K562 (cell line): ENCODE data around the gene CUX1. TPM values are rescaled to one million over a fixed set of nuclear protein-coding genes. Genes with fewer than 3 reads are reported as not detected.

Source experiments
- ATF7 ChIP-seq: fragments of 450-650 bp; IDR thresholded peaks from 2 replicates; pipeline ENCODE4 v1.7.1; 2014; ENCODE audit warnings: mild to moderate bottlenecking, moderate library complexity
- ESRRB ChIP-seq: fragments of 250-450 bp; sonication (Bioruptor Pico); IDR thresholded peaks from 2 replicates; pipeline ENCODE4 v1.5.0; 2020; ENCODE audit warnings: mild to moderate bottlenecking, moderate library complexity, borderline replicate concordance
- MAZ ChIP-seq, 2 experiments: fragments of 450-650 bp in 1 of 2; sonication (generic) in 1 of 2; formaldehyde crosslinking; IDR thresholded peaks in 1 of 2; conservative IDR thresholded peaks in 1 of 2; 2 replicates each; pipeline versions ENCODE4 v1.4.0 to v1.5.0; 2020; ENCODE audit warnings: mild to moderate bottlenecking in 1 of 2, missing genetic modification reagents in 1 of 2
- TSC22D4 ChIP-seq: fragments of 450-650 bp; IDR thresholded peaks from 2 replicates; pipeline ENCODE4 v1.6.1; 2016; ENCODE audit warnings: missing genetic modification characterization, missing biosample characterization, control low read depth
- ZFP1 ChIP-seq: fragments of 450-650 bp; formaldehyde crosslinking; IDR thresholded peaks from 2 replicates; pipeline ENCODE4 v1.4.0; 2020; ENCODE audit warnings: mild to moderate bottlenecking, mixed read lengths
- ZNF212 ChIP-seq: fragments of 450-650 bp; formaldehyde crosslinking; IDR thresholded peaks from 2 replicates; pipeline ENCODE4 v1.4.0; 2020; ENCODE audit warnings: mild to moderate bottlenecking
- ZNF589 ChIP-seq: fragments of 200-800 bp; sonication (Bioruptor generic); IDR thresholded peaks from 2 replicates; pipeline ENCODE4 v1.6.1; 2016; ENCODE audit warnings: low read depth, missing genetic modification characterization, missing compliant biosample characterization
- polyA plus RNA-seq, 8 experiments: library from polyadenylated mRNA; depleted of rRNA in 4 of 8; stranded (reverse) in 5 of 8; unstranded in 3 of 8; fragments of >200 nt; fragmentation: Nextera tagmentation in 2 of 8; fragmentation: Illumina TruSeq in 1 of 8; extraction: Ambion mirVana in 2 of 8; extraction: Trizol in 1 of 8; gene quantifications; 2 replicates each; pipeline versions ENCODE4 v1.2.1 to v1.2.3, GENCODE V29; 2011 to 2014; ENCODE audit warnings: inconsistent platforms in 1 of 8, missing spikeins in 1 of 8
- total RNA-seq, 7 experiments: library from RNA; depleted of rRNA in 6 of 7; stranded (reverse); fragments of >200 nt in 6 of 7; fragmentation: Illumina TruSeq in 2 of 7; extraction: Trizol in 2 of 7; gene quantifications; 2 replicates each; pipeline versions ENCODE4 v1.2.1 to v1.2.3, GENCODE V29; 2011 to 2021; ENCODE audit warnings: low replicate concordance in 1 of 7
- TF ChIP-seq, protein P1 (sequence below): fragments of 450-650 bp; IDR thresholded peaks from 2 replicates; pipeline ENCODE4 v1.6.1; 2016; ENCODE audit warnings: mild to moderate bottlenecking, moderate library complexity
- TF ChIP-seq, protein P2 (sequence below): fragments of 200-800 bp; sonication (Bioruptor generic); IDR thresholded peaks from 2 replicates; pipeline ENCODE4 v1.6.1; 2017; ENCODE audit warnings: missing genetic modification characterization, missing compliant biosample characterization
- TF ChIP-seq, protein P3 (sequence below): sonication (generic); formaldehyde crosslinking; IDR thresholded peaks from 2 replicates; pipeline ENCODE4 v1.8.0; 2022; ENCODE audit warnings: mild to moderate bottlenecking, missing genetic modification reagents

Gene CUX1
- total and polyA plus RNA-seq, 9 of the 15 experiments (the other 6 are each of a cell fraction or from before 2014, with no cell fraction given) = 3.6 to 55.3 (median 25.2) TPM

DNA sequence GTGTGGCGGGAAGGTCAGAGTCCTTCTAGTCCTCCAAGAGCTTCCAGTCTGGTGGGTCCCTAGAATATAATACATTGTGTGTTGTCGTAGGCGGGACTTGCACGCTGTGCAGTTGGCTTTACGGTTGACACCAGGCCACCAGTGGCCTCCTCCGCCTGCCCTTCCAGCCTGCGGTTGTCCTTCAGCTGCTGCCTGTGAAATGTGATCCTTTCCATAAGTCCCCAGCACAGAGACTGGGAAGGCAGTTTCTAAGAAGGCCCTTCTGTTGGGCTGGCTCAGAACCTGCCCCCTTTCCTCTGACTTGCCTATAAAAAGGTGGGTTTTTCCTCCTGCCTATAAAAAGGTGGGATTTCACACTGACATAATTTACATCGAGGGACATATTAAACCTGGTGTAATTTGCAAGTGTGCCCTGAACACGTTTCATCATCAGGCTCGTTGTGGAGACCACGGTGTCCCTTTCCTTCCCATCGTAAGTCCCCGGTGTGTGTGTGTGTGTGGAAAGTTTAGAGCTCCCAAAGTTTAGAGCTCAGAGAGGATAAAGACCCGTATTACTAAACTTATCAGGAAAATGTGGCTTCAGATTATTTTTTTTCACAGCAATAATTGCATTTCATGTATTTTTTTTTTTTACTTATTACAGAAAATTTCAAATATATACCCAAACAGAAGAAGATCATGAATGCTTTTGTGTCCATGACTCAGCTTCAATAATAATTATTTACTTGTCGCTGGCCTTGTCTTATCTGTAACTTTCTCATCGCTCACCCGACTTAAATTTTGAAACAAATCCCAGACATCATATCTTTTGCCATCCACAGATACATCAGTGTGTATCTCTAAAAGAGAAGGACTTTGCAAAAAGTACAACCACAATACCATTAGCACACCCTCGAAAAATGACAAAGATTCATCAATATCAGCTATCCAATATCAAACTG lies 45.1 kb downstream of the CUX1 start (continued):
- TF ChIP-seq, protein P1, sequence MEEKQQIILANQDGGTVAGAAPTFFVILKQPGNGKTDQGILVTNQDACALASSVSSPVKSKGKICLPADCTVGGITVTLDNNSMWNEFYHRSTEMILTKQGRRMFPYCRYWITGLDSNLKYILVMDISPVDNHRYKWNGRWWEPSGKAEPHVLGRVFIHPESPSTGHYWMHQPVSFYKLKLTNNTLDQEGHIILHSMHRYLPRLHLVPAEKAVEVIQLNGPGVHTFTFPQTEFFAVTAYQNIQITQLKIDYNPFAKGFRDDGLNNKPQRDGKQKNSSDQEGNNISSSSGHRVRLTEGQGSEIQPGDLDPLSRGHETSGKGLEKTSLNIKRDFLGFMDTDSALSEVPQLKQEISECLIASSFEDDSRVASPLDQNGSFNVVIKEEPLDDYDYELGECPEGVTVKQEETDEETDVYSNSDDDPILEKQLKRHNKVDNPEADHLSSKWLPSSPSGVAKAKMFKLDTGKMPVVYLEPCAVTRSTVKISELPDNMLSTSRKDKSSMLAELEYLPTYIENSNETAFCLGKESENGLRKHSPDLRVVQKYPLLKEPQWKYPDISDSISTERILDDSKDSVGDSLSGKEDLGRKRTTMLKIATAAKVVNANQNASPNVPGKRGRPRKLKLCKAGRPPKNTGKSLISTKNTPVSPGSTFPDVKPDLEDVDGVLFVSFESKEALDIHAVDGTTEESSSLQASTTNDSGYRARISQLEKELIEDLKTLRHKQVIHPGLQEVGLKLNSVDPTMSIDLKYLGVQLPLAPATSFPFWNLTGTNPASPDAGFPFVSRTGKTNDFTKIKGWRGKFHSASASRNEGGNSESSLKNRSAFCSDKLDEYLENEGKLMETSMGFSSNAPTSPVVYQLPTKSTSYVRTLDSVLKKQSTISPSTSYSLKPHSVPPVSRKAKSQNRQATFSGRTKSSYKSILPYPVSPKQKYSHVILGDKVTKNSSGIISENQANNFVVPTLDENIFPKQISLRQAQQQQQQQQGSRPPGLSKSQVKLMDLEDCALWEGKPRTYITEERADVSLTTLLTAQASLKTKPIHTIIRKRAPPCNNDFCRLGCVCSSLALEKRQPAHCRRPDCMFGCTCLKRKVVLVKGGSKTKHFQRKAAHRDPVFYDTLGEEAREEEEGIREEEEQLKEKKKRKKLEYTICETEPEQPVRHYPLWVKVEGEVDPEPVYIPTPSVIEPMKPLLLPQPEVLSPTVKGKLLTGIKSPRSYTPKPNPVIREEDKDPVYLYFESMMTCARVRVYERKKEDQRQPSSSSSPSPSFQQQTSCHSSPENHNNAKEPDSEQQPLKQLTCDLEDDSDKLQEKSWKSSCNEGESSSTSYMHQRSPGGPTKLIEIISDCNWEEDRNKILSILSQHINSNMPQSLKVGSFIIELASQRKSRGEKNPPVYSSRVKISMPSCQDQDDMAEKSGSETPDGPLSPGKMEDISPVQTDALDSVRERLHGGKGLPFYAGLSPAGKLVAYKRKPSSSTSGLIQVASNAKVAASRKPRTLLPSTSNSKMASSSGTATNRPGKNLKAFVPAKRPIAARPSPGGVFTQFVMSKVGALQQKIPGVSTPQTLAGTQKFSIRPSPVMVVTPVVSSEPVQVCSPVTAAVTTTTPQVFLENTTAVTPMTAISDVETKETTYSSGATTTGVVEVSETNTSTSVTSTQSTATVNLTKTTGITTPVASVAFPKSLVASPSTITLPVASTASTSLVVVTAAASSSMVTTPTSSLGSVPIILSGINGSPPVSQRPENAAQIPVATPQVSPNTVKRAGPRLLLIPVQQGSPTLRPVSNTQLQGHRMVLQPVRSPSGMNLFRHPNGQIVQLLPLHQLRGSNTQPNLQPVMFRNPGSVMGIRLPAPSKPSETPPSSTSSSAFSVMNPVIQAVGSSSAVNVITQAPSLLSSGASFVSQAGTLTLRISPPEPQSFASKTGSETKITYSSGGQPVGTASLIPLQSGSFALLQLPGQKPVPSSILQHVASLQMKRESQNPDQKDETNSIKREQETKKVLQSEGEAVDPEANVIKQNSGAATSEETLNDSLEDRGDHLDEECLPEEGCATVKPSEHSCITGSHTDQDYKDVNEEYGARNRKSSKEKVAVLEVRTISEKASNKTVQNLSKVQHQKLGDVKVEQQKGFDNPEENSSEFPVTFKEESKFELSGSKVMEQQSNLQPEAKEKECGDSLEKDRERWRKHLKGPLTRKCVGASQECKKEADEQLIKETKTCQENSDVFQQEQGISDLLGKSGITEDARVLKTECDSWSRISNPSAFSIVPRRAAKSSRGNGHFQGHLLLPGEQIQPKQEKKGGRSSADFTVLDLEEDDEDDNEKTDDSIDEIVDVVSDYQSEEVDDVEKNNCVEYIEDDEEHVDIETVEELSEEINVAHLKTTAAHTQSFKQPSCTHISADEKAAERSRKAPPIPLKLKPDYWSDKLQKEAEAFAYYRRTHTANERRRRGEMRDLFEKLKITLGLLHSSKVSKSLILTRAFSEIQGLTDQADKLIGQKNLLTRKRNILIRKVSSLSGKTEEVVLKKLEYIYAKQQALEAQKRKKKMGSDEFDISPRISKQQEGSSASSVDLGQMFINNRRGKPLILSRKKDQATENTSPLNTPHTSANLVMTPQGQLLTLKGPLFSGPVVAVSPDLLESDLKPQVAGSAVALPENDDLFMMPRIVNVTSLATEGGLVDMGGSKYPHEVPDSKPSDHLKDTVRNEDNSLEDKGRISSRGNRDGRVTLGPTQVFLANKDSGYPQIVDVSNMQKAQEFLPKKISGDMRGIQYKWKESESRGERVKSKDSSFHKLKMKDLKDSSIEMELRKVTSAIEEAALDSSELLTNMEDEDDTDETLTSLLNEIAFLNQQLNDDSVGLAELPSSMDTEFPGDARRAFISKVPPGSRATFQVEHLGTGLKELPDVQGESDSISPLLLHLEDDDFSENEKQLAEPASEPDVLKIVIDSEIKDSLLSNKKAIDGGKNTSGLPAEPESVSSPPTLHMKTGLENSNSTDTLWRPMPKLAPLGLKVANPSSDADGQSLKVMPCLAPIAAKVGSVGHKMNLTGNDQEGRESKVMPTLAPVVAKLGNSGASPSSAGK = peak; percentile 49; the same call in 1 of the 2 replicates
- peak; percentile 22; the same call in 1 of the 2 replicates for TF ChIP-seq ZNF589 (CRISPR knock-in tag)
- no peak for TF ChIP-seq ESRRB
- TF ChIP-seq, protein P2, sequence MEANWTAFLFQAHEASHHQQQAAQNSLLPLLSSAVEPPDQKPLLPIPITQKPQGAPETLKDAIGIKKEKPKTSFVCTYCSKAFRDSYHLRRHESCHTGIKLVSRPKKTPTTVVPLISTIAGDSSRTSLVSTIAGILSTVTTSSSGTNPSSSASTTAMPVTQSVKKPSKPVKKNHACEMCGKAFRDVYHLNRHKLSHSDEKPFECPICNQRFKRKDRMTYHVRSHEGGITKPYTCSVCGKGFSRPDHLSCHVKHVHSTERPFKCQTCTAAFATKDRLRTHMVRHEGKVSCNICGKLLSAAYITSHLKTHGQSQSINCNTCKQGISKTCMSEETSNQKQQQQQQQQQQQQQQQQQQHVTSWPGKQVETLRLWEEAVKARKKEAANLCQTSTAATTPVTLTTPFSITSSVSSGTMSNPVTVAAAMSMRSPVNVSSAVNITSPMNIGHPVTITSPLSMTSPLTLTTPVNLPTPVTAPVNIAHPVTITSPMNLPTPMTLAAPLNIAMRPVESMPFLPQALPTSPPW (CRISPR knock-in tag) = 0 out of 2 replicates have a peak, but pooled peaks have one; percentile 24
- no peak for TF ChIP-seq ZFP1 (CRISPR knock-in tag)
- peak; percentile 47; the same call in 1 of the 2 replicates for TF ChIP-seq ATF7
- no peak for TF ChIP-seq TSC22D4 (tag)
- no peak for TF ChIP-seq ZNF212 (CRISPR knock-in tag)
- TF ChIP-seq MAZ (CRISPR knock-in tag; conservative IDR thresholded peaks at IDR 0.05 in 1 of 2, IDR thresholded peaks at IDR 0.05 in 1 of 2) = 0 out of 4 replicates have a peak, but pooled peaks of 1 of the 2 experiments have one; percentile 33
- TF ChIP-seq, protein P3, sequence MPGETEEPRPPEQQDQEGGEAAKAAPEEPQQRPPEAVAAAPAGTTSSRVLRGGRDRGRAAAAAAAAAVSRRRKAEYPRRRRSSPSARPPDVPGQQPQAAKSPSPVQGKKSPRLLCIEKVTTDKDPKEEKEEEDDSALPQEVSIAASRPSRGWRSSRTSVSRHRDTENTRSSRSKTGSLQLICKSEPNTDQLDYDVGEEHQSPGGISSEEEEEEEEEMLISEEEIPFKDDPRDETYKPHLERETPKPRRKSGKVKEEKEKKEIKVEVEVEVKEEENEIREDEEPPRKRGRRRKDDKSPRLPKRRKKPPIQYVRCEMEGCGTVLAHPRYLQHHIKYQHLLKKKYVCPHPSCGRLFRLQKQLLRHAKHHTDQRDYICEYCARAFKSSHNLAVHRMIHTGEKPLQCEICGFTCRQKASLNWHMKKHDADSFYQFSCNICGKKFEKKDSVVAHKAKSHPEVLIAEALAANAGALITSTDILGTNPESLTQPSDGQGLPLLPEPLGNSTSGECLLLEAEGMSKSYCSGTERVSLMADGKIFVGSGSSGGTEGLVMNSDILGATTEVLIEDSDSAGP (CRISPR knock-in tag) = no peak
